IMR-90 (cell line): ENCODE measurements around the gene ANKRD31. TPM values are rescaled to one million over a fixed set of nuclear protein-coding genes. Genes with fewer than 3 reads are reported as not detected.

Source experiments
- ATAC-seq: fragments of 200-7000 bp; cut with Tn5 transposase; 2 replicates; pipeline ENCODE4 v1.9.1; 2020; ENCODE audit warnings: low read depth, mild to moderate bottlenecking, moderate library complexity
- BruUV-seq: library from RNA; stranded (reverse); fragments of 400-500 nt; replicated peaks from 2 replicates; lab custom pipeline; 2021; lab: Mats Ljungman, UMichigan
- CTCF ChIA-PET: fragments of 300-600 bp; formaldehyde crosslinking; extraction: SDS; loops from one replicate; lab custom pipeline; 2021; ENCODE audit warnings: antibody characterized with exemption; lab: Yijun Ruan, JAX
- POLR2A ChIA-PET: fragments of 300-600 bp; sonication (Branson Sonifier 250); formaldehyde crosslinking; loops from one replicate; lab custom pipeline; 2022; ENCODE audit warnings: antibody characterized with exemption; ENCODE audit not compliant: unreplicated experiment; lab: Charles Lee
- DNase-seq: peaks from one replicate; pipeline ENCODE4 v3.0.0; 2013
- H2AFZ ChIP-seq: replicated peaks from 2 replicates; pipeline ENCODE3; 2013; ENCODE audit warnings: low read length, mild to moderate bottlenecking; ENCODE audit not compliant: poor library complexity
- H2AK5ac ChIP-seq: 2 replicates; pipeline ENCODE4 v1.6.1; 2013; ENCODE audit warnings: low read depth, low read length, inconsistent platforms
- H2AK9ac ChIP-seq: replicated peaks from 2 replicates; pipeline ENCODE3; 2013; ENCODE audit warnings: mild to moderate bottlenecking, low read depth, low read length, moderate library complexity; ENCODE audit not compliant: poor library complexity
- H2BK120ac ChIP-seq: 2 replicates; pipeline ENCODE4 v1.6.1; 2013; ENCODE audit warnings: low read depth, low read length, inconsistent platforms
- H2BK15ac ChIP-seq: 3 replicates; pipeline ENCODE4 v1.6.1; 2013; ENCODE audit warnings: low read depth, low read length, inconsistent platforms
- H2BK20ac ChIP-seq: 2 replicates; pipeline ENCODE4 v1.6.1; 2013; ENCODE audit warnings: low read depth, mild to moderate bottlenecking, inconsistent platforms, low read length, moderate library complexity
- H2BK5ac ChIP-seq: 2 replicates; pipeline ENCODE4 v1.6.1; 2013; ENCODE audit warnings: mild to moderate bottlenecking, low read depth, low read length, inconsistent platforms; ENCODE audit not compliant: poor library complexity, severe bottlenecking
- H3K14ac ChIP-seq: replicated peaks from 2 replicates; pipeline ENCODE4 v1.6.1; 2013; ENCODE audit warnings: low read depth, low read length, inconsistent platforms
- H3K18ac ChIP-seq: 2 replicates; pipeline ENCODE4 v1.6.1; 2013; ENCODE audit warnings: low read depth, low read length, control low read depth
- H3K23ac ChIP-seq: 2 replicates; pipeline ENCODE4 v1.6.1; 2013; ENCODE audit warnings: low read depth, low read length, inconsistent platforms
- H3K27ac ChIP-seq: 2 replicates; pipeline ENCODE4 v1.5.1; 2013; ENCODE audit warnings: mild to moderate bottlenecking, control low read depth, low read length; ENCODE audit not compliant: insufficient read depth
- H3K27me3 ChIP-seq: 2 replicates; pipeline ENCODE4 v1.6.1; 2013; ENCODE audit warnings: low read length; ENCODE audit not compliant: control insufficient read depth, insufficient read depth
- H3K36me3 ChIP-seq: 2 replicates; pipeline ENCODE4 v1.6.1; 2013; ENCODE audit warnings: low read length, mixed read lengths; ENCODE audit not compliant: control insufficient read depth, insufficient read depth
- H3K4ac ChIP-seq: 2 replicates; pipeline ENCODE4 v1.6.1; 2013; ENCODE audit warnings: low read depth, low read length, inconsistent platforms
- H3K4me1 ChIP-seq: 2 replicates; pipeline ENCODE4 v1.6.1; 2013; ENCODE audit warnings: low read length, mixed read lengths; ENCODE audit not compliant: control insufficient read depth, insufficient read depth
- H3K4me2 ChIP-seq: 2 replicates; pipeline ENCODE4 v1.6.1; 2013; ENCODE audit warnings: low read depth, mild to moderate bottlenecking, control low read depth, low read length, moderate library complexity
- H3K4me3 ChIP-seq: 2 replicates; pipeline ENCODE4 v1.5.1; 2013; ENCODE audit warnings: low read depth, mild to moderate bottlenecking, control low read depth, low read length, moderate library complexity; ENCODE audit not compliant: insufficient read depth
- H3K56ac ChIP-seq: 2 replicates; pipeline ENCODE4 v1.6.1; 2013; ENCODE audit warnings: low read length, inconsistent platforms; ENCODE audit not compliant: insufficient read depth; ENCODE audit errors: extremely low read depth
- H3K79me1 ChIP-seq, 2 experiments: 2 replicates each; pipeline ENCODE4 v1.6.1; 2013; ENCODE audit warnings: low read length in 2 of 2, inconsistent platforms in 1 of 2, low read depth in 1 of 2
- H3K9ac ChIP-seq: 2 replicates; pipeline ENCODE4 v1.6.1; 2013; ENCODE audit warnings: low read depth, low read length, control low read depth
- H3K9me1 ChIP-seq: 2 replicates; pipeline ENCODE4 v1.6.1; 2013; ENCODE audit warnings: low read length, inconsistent platforms; ENCODE audit not compliant: insufficient read depth
- H3K9me3 ChIP-seq: 2 replicates; pipeline ENCODE4 v1.6.1; 2013; ENCODE audit warnings: low read length; ENCODE audit not compliant: control insufficient read depth, insufficient read depth
- H4K20me1 ChIP-seq: 2 replicates; pipeline ENCODE4 v1.6.1; 2013; ENCODE audit warnings: low read length, inconsistent platforms; ENCODE audit not compliant: insufficient read depth
- H4K5ac ChIP-seq: 2 replicates; pipeline ENCODE4 v1.6.1; 2013; ENCODE audit warnings: mild to moderate bottlenecking, low read depth, low read length, control low read depth
- H4K8ac ChIP-seq, 2 experiments: 2 replicates each; pipeline ENCODE4 v1.6.1; 2013; ENCODE audit warnings: low read depth in 2 of 2, low read length in 2 of 2, control low read depth in 1 of 2, inconsistent platforms in 1 of 2
- H4K91ac ChIP-seq: 2 replicates; pipeline ENCODE4 v1.6.1; 2013; ENCODE audit warnings: low read depth, low read length, inconsistent platforms; ENCODE audit not compliant: insufficient read depth
- CEBPB ChIP-seq: IDR thresholded peaks from 2 replicates; pipeline ENCODE4 v1.6.1; 2012; ENCODE audit warnings: low read depth, low read length, improper control_type of control experiment
- MAZ ChIP-seq: IDR thresholded peaks from 2 replicates; pipeline ENCODE4 v1.6.1; 2012; ENCODE audit warnings: low read depth, mild to moderate bottlenecking, low read length, improper control_type of control experiment, moderate library complexity, borderline replicate concordance
- WGBS, 2 experiments: methylation state at CpG; one replicate each; pipeline versions ENCODE4 v1.1.5 to v1.1.7; 2013; ENCODE audit warnings: missing lambda C conversion rate in 2 of 2; ENCODE audit not compliant: insufficient read length in 1 of 2; ENCODE audit errors: extremely low coverage in 2 of 2; 5-methylcytosine and 5-hydroxymethylcytosine counted together
- dilution Hi-C: fragments of 300-500 bp; cut with HindIII; formaldehyde crosslinking; loops from one replicate; pipeline ENCODE4 v1.14.3; 2018; ENCODE audit warnings: low sequenced_read_pairs; ENCODE audit not compliant: unreplicated experiment
- in situ Hi-C: fragments of 300-500 bp; cut with MboI; formaldehyde crosslinking; loops from 3 replicates; pipeline ENCODE4 v1.14.3; 2019; ENCODE audit warnings: low sequenced_read_pairs, inconsistent platforms, mixed read lengths
- intact Hi-C: fragments of 100-400 bp; cut with micrococcal nuclease; formaldehyde crosslinking; loops from 2 replicates; pipeline ENCODE4 v1.10.0; 2022
- polyA plus RNA-seq, 3 experiments: library from polyadenylated mRNA; depleted of rRNA; stranded (reverse); fragments of >200 nt; gene quantifications; 2 replicates each; pipeline ENCODE4 v1.2.3, GENCODE V29; 2012; ENCODE audit warnings: low replicate concordance in 1 of 3
- total RNA-seq: library from RNA; depleted of rRNA; stranded (reverse); fragments of >200 nt; gene quantifications from 2 replicates; pipeline ENCODE4 v1.2.3, GENCODE V29; 2012
- TF ChIP-seq, protein P1 (sequence below): conservative IDR thresholded peaks from 2 replicates; pipeline ENCODE4 v1.5.1; 2012; ENCODE audit warnings: mild to moderate bottlenecking, low read depth, low read length, improper control_type of control experiment
- TF ChIP-seq, protein P2 (sequence below): fragments of 150-350 bp; IDR thresholded peaks from 2 replicates; pipeline ENCODE4 v1.6.1; 2017; ENCODE audit warnings: mild to moderate bottlenecking, antibody characterized with exemption, low read length, low read depth

ANKRD31 gene
- total and polyA plus RNA-seq, 2 of the 4 experiments (the other 2 are of a cell fraction): under 0.01 to 0.02 TPM

DNA sequence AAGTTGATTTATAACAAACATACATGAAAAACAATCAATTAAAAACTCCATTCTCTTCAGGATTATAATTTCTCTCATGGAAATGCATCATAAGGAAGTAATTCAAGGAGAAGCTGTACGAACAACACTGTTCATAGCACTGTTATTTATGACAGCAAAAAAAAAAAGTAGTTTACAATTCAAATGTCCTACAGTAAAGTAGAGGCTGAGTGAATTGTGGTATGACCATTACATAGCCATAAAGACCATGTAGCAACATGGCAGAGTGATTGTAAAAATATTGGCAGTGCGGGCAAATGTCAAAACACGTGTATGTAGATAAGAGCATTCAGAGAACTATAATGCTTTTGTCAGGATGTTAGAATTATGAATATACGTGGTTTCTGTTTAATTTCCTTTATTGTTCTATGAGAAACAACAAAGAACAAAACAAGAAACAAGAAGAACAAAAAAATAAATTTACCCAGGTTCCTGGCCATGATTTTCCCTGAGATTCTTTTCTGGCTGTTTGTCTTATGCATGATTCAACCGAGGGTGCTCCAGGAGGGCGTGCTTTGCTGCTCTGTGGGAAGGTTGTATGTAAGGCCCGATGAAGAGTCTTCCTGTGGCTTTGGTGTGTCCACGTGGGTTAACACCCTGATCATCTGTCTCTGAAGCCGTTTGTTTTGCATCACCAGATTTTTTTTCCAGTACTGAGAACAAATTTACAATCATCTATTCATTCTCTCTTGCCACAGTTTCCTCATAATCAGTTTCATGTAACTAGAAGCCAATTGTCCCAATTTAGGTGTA is 213.1 kb downstream of the ANKRD31 start:
- no peak overlapping the region for H3K23ac ChIP-seq
- in situ Hi-C loops: no loop called here
- peak; percentile 23 for DNase-seq
- no peak overlapping the region for H3K18ac ChIP-seq
- H2AK9ac ChIP-seq: no peak overlapping the region
- H2BK20ac ChIP-seq: no peak overlapping the region
- H3K36me3 ChIP-seq: no peaks in the 10 kb centered on the region
- no peak overlapping the region for H2BK5ac ChIP-seq
- no peak overlapping the region for H4K5ac ChIP-seq
- no peak overlapping the region for H2AFZ ChIP-seq
- H3K4me2 ChIP-seq: no peak overlapping the region
- no peak overlapping the region for H2AK5ac ChIP-seq
- ChIA-PET POLR2A (no interaction called here), CTCF (interaction anchor here (0.7 kb wide), 1 partner anchor 31 kb away, joined by 3 read pairs; no protein-coding TSS in a partner anchor)
- no peaks in the 10 kb centered on the region; the same call in 1 of the 2 replicates for H3K9me1 ChIP-seq
- no peak overlapping the region for H2BK15ac ChIP-seq
- no peaks in the 10 kb centered on the region for H3K79me1 ChIP-seq
- no peak overlapping the region for H4K8ac ChIP-seq
- H3K27ac ChIP-seq: no peak overlapping the region
- WGBS, 2 experiments: no CpG with 5 or more reads among the region's 9 CpGs
- H3K9ac ChIP-seq: no peak overlapping the region
- H2BK120ac ChIP-seq: no peak overlapping the region
- dilution Hi-C loops: no loop called here
- peaks cover 3% of the 10 kb centered on the region for H3K4me1 ChIP-seq
- H3K4me3 ChIP-seq: no peak overlapping the region
- intact Hi-C loops: no loop called here
- no peak overlapping the region for H4K91ac ChIP-seq
- no TSS peak for BruUV-seq
- no peak overlapping the region for H3K4ac ChIP-seq
- H3K9me3 ChIP-seq: 0 out of 2 replicates have a peak, but pooled peaks cover 2% of the 10 kb centered on the region
- no peaks in the 10 kb centered on the region for H4K20me1 ChIP-seq
- no peak overlapping the region for H3K56ac ChIP-seq
- H3K27me3 ChIP-seq: no peaks in the 10 kb centered on the region
- TF ChIP-seq CEBPB: no peak
- TF ChIP-seq, protein P1, sequence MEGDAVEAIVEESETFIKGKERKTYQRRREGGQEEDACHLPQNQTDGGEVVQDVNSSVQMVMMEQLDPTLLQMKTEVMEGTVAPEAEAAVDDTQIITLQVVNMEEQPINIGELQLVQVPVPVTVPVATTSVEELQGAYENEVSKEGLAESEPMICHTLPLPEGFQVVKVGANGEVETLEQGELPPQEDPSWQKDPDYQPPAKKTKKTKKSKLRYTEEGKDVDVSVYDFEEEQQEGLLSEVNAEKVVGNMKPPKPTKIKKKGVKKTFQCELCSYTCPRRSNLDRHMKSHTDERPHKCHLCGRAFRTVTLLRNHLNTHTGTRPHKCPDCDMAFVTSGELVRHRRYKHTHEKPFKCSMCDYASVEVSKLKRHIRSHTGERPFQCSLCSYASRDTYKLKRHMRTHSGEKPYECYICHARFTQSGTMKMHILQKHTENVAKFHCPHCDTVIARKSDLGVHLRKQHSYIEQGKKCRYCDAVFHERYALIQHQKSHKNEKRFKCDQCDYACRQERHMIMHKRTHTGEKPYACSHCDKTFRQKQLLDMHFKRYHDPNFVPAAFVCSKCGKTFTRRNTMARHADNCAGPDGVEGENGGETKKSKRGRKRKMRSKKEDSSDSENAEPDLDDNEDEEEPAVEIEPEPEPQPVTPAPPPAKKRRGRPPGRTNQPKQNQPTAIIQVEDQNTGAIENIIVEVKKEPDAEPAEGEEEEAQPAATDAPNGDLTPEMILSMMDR: no peak
- no peak for TF ChIP-seq MAZ
- TF ChIP-seq, protein P2, sequence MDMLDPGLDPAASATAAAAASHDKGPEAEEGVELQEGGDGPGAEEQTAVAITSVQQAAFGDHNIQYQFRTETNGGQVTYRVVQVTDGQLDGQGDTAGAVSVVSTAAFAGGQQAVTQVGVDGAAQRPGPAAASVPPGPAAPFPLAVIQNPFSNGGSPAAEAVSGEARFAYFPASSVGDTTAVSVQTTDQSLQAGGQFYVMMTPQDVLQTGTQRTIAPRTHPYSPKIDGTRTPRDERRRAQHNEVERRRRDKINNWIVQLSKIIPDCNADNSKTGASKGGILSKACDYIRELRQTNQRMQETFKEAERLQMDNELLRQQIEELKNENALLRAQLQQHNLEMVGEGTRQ: peak; percentile 15; the same call in 1 of the 2 replicates
- ATAC-seq: peak; percentile 63
- H3K14ac ChIP-seq: no peak overlapping the region
